ENCODE data around the gene LSAMP.

DNA sequence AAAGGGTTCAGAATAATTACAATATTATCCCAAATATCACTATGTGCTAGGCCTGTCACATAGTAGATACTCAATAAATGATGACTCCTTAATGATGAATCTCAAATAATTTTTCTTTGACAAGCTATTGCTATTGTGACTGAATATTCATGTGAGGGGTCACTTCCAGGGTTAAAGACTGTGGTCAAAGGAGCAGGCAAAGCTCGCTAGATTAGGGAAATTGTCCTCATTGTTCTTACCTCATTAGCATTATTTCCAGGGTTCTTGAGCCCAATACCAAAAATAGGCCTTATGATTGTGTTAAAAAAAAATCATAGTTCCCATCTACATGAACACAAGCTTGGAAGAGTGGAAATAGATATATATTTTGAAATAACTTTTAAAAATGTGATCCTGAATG, 569.8 kb downstream of the LSAMP start:
- TF ChIP-seq, protein P1, sequence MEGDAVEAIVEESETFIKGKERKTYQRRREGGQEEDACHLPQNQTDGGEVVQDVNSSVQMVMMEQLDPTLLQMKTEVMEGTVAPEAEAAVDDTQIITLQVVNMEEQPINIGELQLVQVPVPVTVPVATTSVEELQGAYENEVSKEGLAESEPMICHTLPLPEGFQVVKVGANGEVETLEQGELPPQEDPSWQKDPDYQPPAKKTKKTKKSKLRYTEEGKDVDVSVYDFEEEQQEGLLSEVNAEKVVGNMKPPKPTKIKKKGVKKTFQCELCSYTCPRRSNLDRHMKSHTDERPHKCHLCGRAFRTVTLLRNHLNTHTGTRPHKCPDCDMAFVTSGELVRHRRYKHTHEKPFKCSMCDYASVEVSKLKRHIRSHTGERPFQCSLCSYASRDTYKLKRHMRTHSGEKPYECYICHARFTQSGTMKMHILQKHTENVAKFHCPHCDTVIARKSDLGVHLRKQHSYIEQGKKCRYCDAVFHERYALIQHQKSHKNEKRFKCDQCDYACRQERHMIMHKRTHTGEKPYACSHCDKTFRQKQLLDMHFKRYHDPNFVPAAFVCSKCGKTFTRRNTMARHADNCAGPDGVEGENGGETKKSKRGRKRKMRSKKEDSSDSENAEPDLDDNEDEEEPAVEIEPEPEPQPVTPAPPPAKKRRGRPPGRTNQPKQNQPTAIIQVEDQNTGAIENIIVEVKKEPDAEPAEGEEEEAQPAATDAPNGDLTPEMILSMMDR (conservative IDR thresholded peaks at IDR 0.05; ENCODE audit: low read depth, low read length): no peak
- TF ChIP-seq RFX5 (IDR thresholded peaks at IDR 0.05; ENCODE audit: low read depth, low read length): no peak
- TF ChIP-seq, protein P2, sequence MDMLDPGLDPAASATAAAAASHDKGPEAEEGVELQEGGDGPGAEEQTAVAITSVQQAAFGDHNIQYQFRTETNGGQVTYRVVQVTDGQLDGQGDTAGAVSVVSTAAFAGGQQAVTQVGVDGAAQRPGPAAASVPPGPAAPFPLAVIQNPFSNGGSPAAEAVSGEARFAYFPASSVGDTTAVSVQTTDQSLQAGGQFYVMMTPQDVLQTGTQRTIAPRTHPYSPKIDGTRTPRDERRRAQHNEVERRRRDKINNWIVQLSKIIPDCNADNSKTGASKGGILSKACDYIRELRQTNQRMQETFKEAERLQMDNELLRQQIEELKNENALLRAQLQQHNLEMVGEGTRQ (IDR thresholded peaks at IDR 0.05; ENCODE audit: low read depth, low read length): no peak
- TF ChIP-seq RCOR1 (IDR thresholded peaks at IDR 0.05; ENCODE audit: insufficient replicate concordance, low read length): no peak
- no peak for TF ChIP-seq POLR2A (IDR thresholded peaks at IDR 0.05; ENCODE audit: low read depth, low read length)
- TF ChIP-seq RAD21 (IDR thresholded peaks at IDR 0.05; ENCODE audit: low read length): no peak
- no peak for TF ChIP-seq BHLHE40 (IDR thresholded peaks at IDR 0.05; ENCODE audit: low read depth, low read length)
